H1 (cell line): ENCODE data around the gene FAM210A. TPM values are rescaled to one million over a fixed set of nuclear protein-coding genes. Genes with fewer than 3 reads are reported as not detected.

Source experiments
- CTCF ChIA-PET: fragments of 300-600 bp; sonication (Branson Sonifier 250); formaldehyde crosslinking; loops from one replicate; lab custom pipeline; 2021; ENCODE audit not compliant: partially characterized antibody; lab: Charles Lee
- POLR2A ChIA-PET: fragments of 300-600 bp; sonication (Branson Sonifier 250); formaldehyde crosslinking; loops from one replicate; lab custom pipeline; 2021; ENCODE audit warnings: inconsistent platforms; ENCODE audit not compliant: partially characterized antibody; lab: Charles Lee
- DNase-seq, 2 experiments: peaks; one replicate each; pipeline versions ENCODE4 v3.0.0 to v3.0.0-alpha.2; 2010 to 2022; ENCODE audit warnings: low spot score in 2 of 2, low read depth in 1 of 2, mixed read lengths in 1 of 2
- FAIRE-seq: peaks from 2 replicates; lab custom pipeline; 2011; peaks lifted over from hg19 to GRCh38; lab: Jason Lieb, UNC
- H2AFZ ChIP-seq: 2 replicates; pipeline ENCODE4 v1.8.1; 2012; ENCODE audit warnings: low read length, inconsistent platforms
- H2AK5ac ChIP-seq: 2 replicates; pipeline ENCODE4 v1.6.1; 2013; ENCODE audit warnings: low read depth, low read length
- H2BK120ac ChIP-seq: replicated peaks from 2 replicates; pipeline ENCODE3; 2013; ENCODE audit warnings: low read depth, low read length, inconsistent platforms
- H2BK12ac ChIP-seq: 2 replicates; pipeline ENCODE4 v1.6.1; 2013; ENCODE audit warnings: low read depth, low read length
- H2BK15ac ChIP-seq: 2 replicates; pipeline ENCODE4 v1.6.1; 2013; ENCODE audit warnings: low read length
- H2BK20ac ChIP-seq: 2 replicates; pipeline ENCODE4 v1.6.1; 2013; ENCODE audit warnings: low read length
- H2BK5ac ChIP-seq: 2 replicates; pipeline ENCODE4 v1.6.1; 2013; ENCODE audit warnings: low read depth, low read length
- H3K14ac ChIP-seq: 2 replicates; pipeline ENCODE4 v1.6.1; 2013; ENCODE audit warnings: inconsistent platforms; ENCODE audit not compliant: insufficient read length
- H3K18ac ChIP-seq: 2 replicates; pipeline ENCODE4 v1.6.1; 2013; ENCODE audit warnings: low read length; ENCODE audit errors: extremely low read depth
- H3K23ac ChIP-seq: 2 replicates; pipeline ENCODE4 v1.6.1; 2013; ENCODE audit warnings: inconsistent platforms; ENCODE audit not compliant: insufficient read length
- H3K23me2 ChIP-seq: 2 replicates; pipeline ENCODE4 v1.6.1; 2013; ENCODE audit warnings: low read depth, low read length
- H3K27ac ChIP-seq: 2 replicates; pipeline ENCODE4 v1.6.1; 2011; ENCODE audit warnings: low read depth, low read length, inconsistent platforms
- H3K27me3 ChIP-seq, 4 experiments: replicated peaks in 1 of 4; 1 replicate in 1 of 4; 2 replicates in 3 of 4; pipeline versions ENCODE4 v1.6.1 to v1.8.1; 2011 to 2013; ENCODE audit warnings: low read length in 3 of 4, mild to moderate bottlenecking in 3 of 4, inconsistent platforms in 2 of 4, mixed read lengths in 2 of 4, moderate library complexity in 1 of 4; ENCODE audit not compliant: control insufficient read depth in 3 of 4, insufficient read depth in 3 of 4; ENCODE audit errors: extremely low read depth in 1 of 4
- H3K36me3 ChIP-seq, 4 experiments: 2 replicates each; pipeline versions ENCODE4 v1.6.1 to v1.8.1; 2011 to 2013; ENCODE audit warnings: mild to moderate bottlenecking in 4 of 4, low read length in 3 of 4, moderate library complexity in 2 of 4, control low read depth in 1 of 4, inconsistent platforms in 1 of 4; ENCODE audit not compliant: insufficient read depth in 4 of 4, control insufficient read depth in 2 of 4
- H3K4ac ChIP-seq: replicated peaks from 2 replicates; pipeline ENCODE3; 2013; ENCODE audit warnings: low read length, low read depth, mixed read lengths, inconsistent platforms; ENCODE audit not compliant: insufficient read length
- H3K4me1 ChIP-seq, 4 experiments: replicated peaks in 1 of 4; 1 replicate in 1 of 4; 2 replicates in 3 of 4; pipeline versions ENCODE4 v1.6.1 to v1.8.1; 2011 to 2013; ENCODE audit warnings: low read length in 3 of 4, inconsistent platforms in 2 of 4, mixed read lengths in 1 of 4; ENCODE audit not compliant: insufficient read depth in 4 of 4, control insufficient read depth in 3 of 4
- H3K4me2 ChIP-seq, 2 experiments: 2 replicates each; pipeline versions ENCODE4 v1.6.1 to v1.8.1; 2011 to 2013; ENCODE audit warnings: low read depth in 2 of 2, low read length in 2 of 2, control low read depth in 1 of 2, inconsistent platforms in 1 of 2, mild to moderate bottlenecking in 1 of 2; ENCODE audit not compliant: insufficient read depth in 1 of 2
- H3K4me3 ChIP-seq, 4 experiments: fragments of 200-600, 300-600 bp in 1 of 4; sonication (generic), shearing (Covaris generic), sonication (Bioruptor Twin) in 1 of 4; 2 replicates each; pipeline versions ENCODE4 v1.5.1 to v1.8.1; 2011 to 2016; ENCODE audit warnings: low read length in 4 of 4, low read depth in 3 of 4, control low read depth in 2 of 4, inconsistent platforms in 2 of 4, mild to moderate bottlenecking in 2 of 4, mixed read lengths in 1 of 4, moderate library complexity in 1 of 4; ENCODE audit not compliant: insufficient read depth in 2 of 4; ENCODE audit errors: extremely low read depth in 1 of 4
- H3K56ac ChIP-seq: replicated peaks from 2 replicates; pipeline ENCODE3; 2013; ENCODE audit warnings: low read depth, mild to moderate bottlenecking, mixed read lengths, low read length, inconsistent platforms; ENCODE audit not compliant: insufficient read length
- H3K79me1 ChIP-seq: 2 replicates; pipeline ENCODE4 v1.6.1; 2013; ENCODE audit warnings: low read depth, low read length, control low read depth
- H3K79me2 ChIP-seq, 2 experiments: 2 replicates each; pipeline versions ENCODE4 v1.6.1 to v1.8.1; 2012 to 2013; ENCODE audit warnings: low read length in 2 of 2, mild to moderate bottlenecking in 2 of 2, inconsistent platforms in 1 of 2; ENCODE audit not compliant: insufficient read depth in 2 of 2, control insufficient read depth in 1 of 2
- H3K9ac ChIP-seq, 4 experiments: replicated peaks in 1 of 4; 1 replicate in 1 of 4; 2 replicates in 3 of 4; pipeline versions ENCODE4 v1.6.1 to v1.8.1; 2011 to 2013; ENCODE audit warnings: low read depth in 3 of 4, low read length in 3 of 4, control low read depth in 2 of 4, mild to moderate bottlenecking in 2 of 4, moderate library complexity in 2 of 4, inconsistent platforms in 1 of 4; ENCODE audit errors: extremely low read depth in 1 of 4
- H3K9me3 ChIP-seq, 2 experiments: 2 replicates each; pipeline versions ENCODE4 v1.6.1 to v1.8.1; 2012 to 2013; ENCODE audit warnings: mild to moderate bottlenecking in 2 of 2, moderate library complexity in 2 of 2, control low read depth in 1 of 2, inconsistent platforms in 1 of 2, low read depth in 1 of 2, low read length in 1 of 2, mixed read lengths in 1 of 2; ENCODE audit not compliant: insufficient read depth in 2 of 2
- H4K20me1 ChIP-seq, 2 experiments: replicated peaks in 1 of 2; 2 replicates each; pipeline versions ENCODE3 to v1.8.1; 2011 to 2013; ENCODE audit warnings: inconsistent platforms in 2 of 2, low read length in 2 of 2, mild to moderate bottlenecking in 1 of 2; ENCODE audit not compliant: insufficient read depth in 2 of 2, control insufficient read depth in 1 of 2
- H4K5ac ChIP-seq: 2 replicates; pipeline ENCODE4 v1.6.1; 2013; ENCODE audit warnings: low read length, low read depth, mixed read lengths, inconsistent platforms; ENCODE audit not compliant: insufficient read length
- H4K8ac ChIP-seq: 2 replicates; pipeline ENCODE4 v1.8.0; 2013; ENCODE audit warnings: mild to moderate bottlenecking, moderate library complexity, low read length, inconsistent platforms; ENCODE audit not compliant: insufficient read depth; ENCODE audit errors: extremely low read depth
- H4K91ac ChIP-seq: replicated peaks from 2 replicates; pipeline ENCODE3; 2013; ENCODE audit warnings: low read length, mixed read lengths, inconsistent platforms; ENCODE audit not compliant: insufficient read length
- ASH2L ChIP-seq: fragments of 200-600, 300-600 bp; sonication (generic); IDR thresholded peaks from one replicate; pipeline ENCODE4 v1.7.1; 2017; ENCODE audit warnings: low read length
- CBX8 ChIP-seq: fragments of 300-800, 300-1000 bp; sonication (generic); IDR thresholded peaks from 2 replicates; pipeline ENCODE4 v1.7.1; 2016; ENCODE audit warnings: low read depth, low read length, borderline replicate concordance
- CTBP2 ChIP-seq: IDR thresholded peaks from 2 replicates; pipeline ENCODE4 v1.7.0; 2011; ENCODE audit warnings: borderline replicate concordance, mild to moderate bottlenecking, moderate library complexity, mixed read lengths, low read length; ENCODE audit not compliant: insufficient read depth, insufficient read length
- GABPA ChIP-seq: IDR thresholded peaks from 2 replicates; pipeline ENCODE4 v1.6.1; 2011; ENCODE audit warnings: mild to moderate bottlenecking, low read length, moderate library complexity, borderline replicate concordance; ENCODE audit not compliant: insufficient read depth
- HDAC2 ChIP-seq, 2 experiments: fragments of 300-600 bp in 1 of 2; sonication (generic) in 1 of 2; IDR thresholded peaks; 2 replicates each; pipeline ENCODE4 v1.6.1; 2011 to 2012; ENCODE audit warnings: low read depth in 2 of 2, low read length in 2 of 2, mild to moderate bottlenecking in 2 of 2, moderate library complexity in 2 of 2, borderline replicate concordance in 1 of 2, inconsistent platforms in 1 of 2
- KDM5A ChIP-seq: fragments of 200-600 bp; IDR thresholded peaks from 2 replicates; pipeline ENCODE4 v1.7.1; 2012; ENCODE audit warnings: mild to moderate bottlenecking, low read length, inconsistent platforms, mixed read lengths
- MAFK ChIP-seq: IDR thresholded peaks from 2 replicates; pipeline ENCODE4 v1.6.1; 2012; ENCODE audit warnings: low read depth, mild to moderate bottlenecking, improper control_type of control experiment, low read length
- NRF1 ChIP-seq: IDR thresholded peaks from 2 replicates; pipeline ENCODE4 v1.6.1; 2011; ENCODE audit warnings: mild to moderate bottlenecking, low read depth, low read length, improper control_type of control experiment
- PHF8 ChIP-seq: fragments of 200-600 bp; sonication (generic); conservative IDR thresholded peaks from 2 replicates; pipeline ENCODE4 v1.7.1; 2012; ENCODE audit warnings: low read depth, mild to moderate bottlenecking, inconsistent platforms, low read length, moderate library complexity
- POLR2A ChIP-seq, 2 experiments: IDR thresholded peaks; 1 replicate in 1 of 2; 2 replicates in 1 of 2; pipeline ENCODE4 v1.6.1; 2011; ENCODE audit warnings: low read depth in 2 of 2, low read length in 2 of 2, mild to moderate bottlenecking in 2 of 2; ENCODE audit errors: control extremely low read depth in 1 of 2
- RAD21 ChIP-seq, 2 experiments: IDR thresholded peaks in 1 of 2; conservative IDR thresholded peaks in 1 of 2; 2 replicates each; pipeline ENCODE4 v1.6.1; 2011; ENCODE audit warnings: low read depth in 2 of 2, low read length in 2 of 2, improper control_type of control experiment in 1 of 2, inconsistent platforms in 1 of 2, mild to moderate bottlenecking in 1 of 2, moderate library complexity in 1 of 2
- RFX5 ChIP-seq: IDR thresholded peaks from 2 replicates; pipeline ENCODE4 v1.6.1; 2011; ENCODE audit warnings: low read depth, low read length, improper control_type of control experiment, borderline replicate concordance
- SIRT6 ChIP-seq: IDR thresholded peaks from one replicate; pipeline ENCODE4 v1.7.1; 2012; ENCODE audit warnings: low read length, inconsistent platforms
- SUZ12 ChIP-seq: fragments of 200-600 bp; sonication (generic); IDR thresholded peaks from 2 replicates; pipeline ENCODE4 v1.6.1; 2012; ENCODE audit warnings: mild to moderate bottlenecking, inconsistent platforms, low read length, moderate library complexity, mixed read lengths
- WGBS, 2 experiments: shearing (Covaris generic) in 1 of 2; methylation state at CpG; one replicate each; pipeline versions ENCODE4 v1.1.6 to v1.1.7; 2013 to 2015; ENCODE audit warnings: low lambda C conversion rate in 2 of 2, mixed read lengths in 2 of 2, inconsistent platforms in 1 of 2, low coverage in 1 of 2, missing lambda C conversion rate in 1 of 2; ENCODE audit not compliant: insufficient replicate concordance in 2 of 2, insufficient coverage in 1 of 2, insufficient read length in 1 of 2; ENCODE audit errors: extremely low coverage in 1 of 2, missing lambda C conversion rate in 1 of 2; 5-methylcytosine and 5-hydroxymethylcytosine counted together
- polyA plus RNA-seq, 7 experiments: library from polyadenylated mRNA; depleted of rRNA in 3 of 7; stranded (reverse) in 5 of 7; unstranded in 2 of 7; fragments of >200 nt in 5 of 7; fragments of 200-250 nt in 2 of 7; gene quantifications; 1 replicate in 5 of 7; 2 replicates in 1 of 7; 4 replicates in 1 of 7; pipeline versions ENCODE4 v1.2.1 to v1.2.3, GENCODE V29; 2011 to 2013; ENCODE audit warnings: missing spikeins in 2 of 7, mixed read lengths in 2 of 7
- total RNA-seq: library from RNA; stranded (reverse); fragmentation: NEBNext Ultra II Directional; extraction: Animal tissue kit (Norgen Biotek cat#: 25700); gene quantifications from 2 replicates; pipeline ENCODE4 v1.2.1, GENCODE V29; 2021

FAM210A gene
- total and polyA plus RNA-seq, 2 of the 8 experiments (the other 6 are each of a cell fraction or from before 2014, with no cell fraction given) = 8.2 to 25.4 TPM

- no peak overlapping the region for H2BK15ac ChIP-seq
- peak overlapping the region; percentile 64 to 85 for H3K4me2 ChIP-seq
- no peaks in the 10 kb centered on the region for H3K9me3 ChIP-seq
- H4K5ac ChIP-seq = no peak overlapping the region
- H3K36me3 ChIP-seq = no peaks in the 10 kb centered on the region
- peaks cover 0 to 9% (median 2%) of the 10 kb centered on the region in 4 experiments; a peak in 3 of 7 replicates for H3K27me3 ChIP-seq
- no peak overlapping the region for H3K27ac ChIP-seq
- H3K23ac ChIP-seq = no peak overlapping the region
- H4K8ac ChIP-seq = peak overlapping the region; percentile 68; the same call in 1 of the 2 replicates
- H3K18ac ChIP-seq = no peak overlapping the region
- POLR2A ChIA-PET = no interaction called here
- FAIRE-seq = no peak
- H3K4ac ChIP-seq = no peak overlapping the region
- H3K23me2 ChIP-seq = peaks cover 4% of the 10 kb centered on the region; the same call in 1 of the 2 replicates
- TF ChIP-seq POLR2A (IDR thresholded peaks at IDR 0.05; ENCODE audit: control extremely low read depth in 1 of 2, low read depth in 2 of 2, low read length in 2 of 2) (no peak), HDAC2 (IDR thresholded peaks at IDR 0.05; ENCODE audit: borderline replicate concordance in 1 of 2, low read depth in 2 of 2, low read length in 2 of 2) (no peak), NRF1 (no peak), GABPA (no peak), SIRT6 (no peak), SUZ12 (no peak), RFX5 (no peak), KDM5A (no peak), PHF8 (no peak), CBX8 (no peak), CTBP2 (no peak), ASH2L (no peak), RAD21 (IDR thresholded peaks at IDR 0.05 in 1 of 2, conservative IDR thresholded peaks at IDR 0.05 in 1 of 2; ENCODE audit: low read depth in 2 of 2, low read length in 2 of 2) (no peak), MAFK (no peak)
- TF ChIP-seq, all 59 proteins: peak for 0
- no peak overlapping the region for H2BK12ac ChIP-seq
- H2AK5ac ChIP-seq = no peak overlapping the region
- no peak overlapping the region for H4K91ac ChIP-seq
- H2BK20ac ChIP-seq = no peak overlapping the region
- H2AFZ ChIP-seq = no peak overlapping the region
- no peaks in the 10 kb centered on the region for H3K79me1 ChIP-seq
- no peak overlapping the region for H2BK120ac ChIP-seq
- CTCF ChIA-PET = no interaction called here
- no peak overlapping the region for H2BK5ac ChIP-seq
- no peaks in the 10 kb centered on the region for H3K4me1 ChIP-seq
- no peaks in the 10 kb centered on the region for H4K20me1 ChIP-seq
- WGBS, 2 experiments = 81% methylated on average over 14 of the region's 15 CpGs; no CpG with 5 or more reads in 1 of the 2 experiments
- no peak for DNase-seq
- no peak overlapping the region for H3K56ac ChIP-seq
- no peaks in the 10 kb centered on the region for H3K79me2 ChIP-seq
- no peak overlapping the region for H3K14ac ChIP-seq
- H3K9ac ChIP-seq = no peak overlapping the region
- peak overlapping the region in 3 of 4 experiments; percentile 29 to 60 (median 47); a peak in 5 of 8 replicates for H3K4me3 ChIP-seq
These were observed 83.9 kb downstream of the FAM210A start for GRCh38 chr18:13642440-13642827.
